Stimulated activated CD8-positive, alpha-beta memory T cell treated with anti-CD3 and anti-CD28 coated beads, Interleukin-7, amount 100 ng/mL, for 24 hours (primary cell): ENCODE data around the gene TRAPPC2L.

Source experiments
- DNase-seq: peaks from one replicate; pipeline ENCODE4 v3.0.0-alpha.2; 2020; ENCODE audit warnings: low read depth

Gene TRAPPC2L

GRCh38 chr16:88856828-88857727 lies at the start of gene TRAPPC2L, which contains the start of gene GALNS:
TRAPPC2L (plus strand) TSS chr16:88857127; CDS start chr16:88857151, 24 bp downstream.
GALNS (minus strand) TSS chr16:88856947; CDS start chr16:88856877, 70 bp downstream.
- DNase-seq, result peak; percentile 98

- DNase-seq, result no peak
Measured at GRCh38 chr16:88807142-88807625, 49.7 kb upstream of the TRAPPC2L start.

- DNase-seq, result no peak
Measured at GRCh38 chr16:88807626-88808453, 49.1 kb upstream of the TRAPPC2L start.

- no peak for DNase-seq
Measured at GRCh38 chr16:88809068-88809675, 47.8 kb upstream of the TRAPPC2L start.

GRCh38 chr16:88809676-88810165 lies 47.2 kb upstream of the TRAPPC2L start:
- DNase-seq, result no peak

GRCh38 chr16:88810166-88810911 lies 46.6 kb upstream of the TRAPPC2L start:
- DNase-seq, result no peak

GRCh38 chr16:88810912-88811768 lies 45.8 kb upstream of the TRAPPC2L start:
- DNase-seq, result peak; percentile 52

GRCh38 chr16:88811769-88812512 lies 45.0 kb upstream of the TRAPPC2L start, which contains the start of gene APRT:
APRT (minus strand) TSS chr16:88811928; CDS start chr16:88811899, 29 bp downstream.
- peak; percentile 96 for DNase-seq

- DNase-seq, result no peak
Measured at GRCh38 chr16:88812513-88813268, 44.2 kb upstream of the TRAPPC2L start.

GRCh38 chr16:88813269-88814143 lies 43.4 kb upstream of the TRAPPC2L start:
- no peak for DNase-seq

- DNase-seq, result no peak
Measured at GRCh38 chr16:88814144-88814502, 42.8 kb upstream of the TRAPPC2L start.

- DNase-seq, result no peak
Measured at GRCh38 chr16:88815227-88815626, 41.7 kb upstream of the TRAPPC2L start.

- no peak for DNase-seq
Measured at GRCh38 chr16:88815901-88816589, 40.9 kb upstream of the TRAPPC2L start.

- DNase-seq, result no peak
Measured at GRCh38 chr16:88816736-88817535, 40.0 kb upstream of the TRAPPC2L start.

GRCh38 chr16:88817785-88818574 lies 38.9 kb upstream of the TRAPPC2L start:
- DNase-seq, result no peak

- DNase-seq, result no peak
Measured at GRCh38 chr16:88818575-88818874, 38.4 kb upstream of the TRAPPC2L start.
